Measurements from ENCODE around the gene C4orf46. TPM values are rescaled to one million over a fixed set of nuclear protein-coding genes. Genes with fewer than 3 reads are reported as not detected.

Gene C4orf46
- total RNA-seq, 4 donors from 2014 or later = 3.0 to 6.5 (median 4.2) TPM

- TF ChIP-seq, protein P1, sequence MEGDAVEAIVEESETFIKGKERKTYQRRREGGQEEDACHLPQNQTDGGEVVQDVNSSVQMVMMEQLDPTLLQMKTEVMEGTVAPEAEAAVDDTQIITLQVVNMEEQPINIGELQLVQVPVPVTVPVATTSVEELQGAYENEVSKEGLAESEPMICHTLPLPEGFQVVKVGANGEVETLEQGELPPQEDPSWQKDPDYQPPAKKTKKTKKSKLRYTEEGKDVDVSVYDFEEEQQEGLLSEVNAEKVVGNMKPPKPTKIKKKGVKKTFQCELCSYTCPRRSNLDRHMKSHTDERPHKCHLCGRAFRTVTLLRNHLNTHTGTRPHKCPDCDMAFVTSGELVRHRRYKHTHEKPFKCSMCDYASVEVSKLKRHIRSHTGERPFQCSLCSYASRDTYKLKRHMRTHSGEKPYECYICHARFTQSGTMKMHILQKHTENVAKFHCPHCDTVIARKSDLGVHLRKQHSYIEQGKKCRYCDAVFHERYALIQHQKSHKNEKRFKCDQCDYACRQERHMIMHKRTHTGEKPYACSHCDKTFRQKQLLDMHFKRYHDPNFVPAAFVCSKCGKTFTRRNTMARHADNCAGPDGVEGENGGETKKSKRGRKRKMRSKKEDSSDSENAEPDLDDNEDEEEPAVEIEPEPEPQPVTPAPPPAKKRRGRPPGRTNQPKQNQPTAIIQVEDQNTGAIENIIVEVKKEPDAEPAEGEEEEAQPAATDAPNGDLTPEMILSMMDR (IDR thresholded peaks at IDR 0.05; ENCODE audit: low read depth) = no peak
Measured at GRCh38 chr4:158617956-158618355, 53.7 kb downstream of the C4orf46 start.

Small RNAs within 50 kb of the gene (small RNA-seq; reads per million reads assigned to genes)
- not detected for gene RF00012

Other genes starting within 250 kb of the C4orf46 start
- not detected for gene RXFP1, start 150.0 kb downstream of the C4orf46 start, total RNA-seq
- 10 to 100 TPM; 48.7 to 72.7 (median 54.2) TPM for gene ETFDH, start 409 bp upstream of the C4orf46 start, total RNA-seq
- 10 to 100 TPM; 14.7 to 41.1 (median 24.6) TPM for gene PPID, start 51.5 kb upstream of the C4orf46 start, total RNA-seq
- 10 to 100 TPM; 64.1 to 97.1 (median 83.9) TPM for gene FNIP2, start 97.1 kb upstream of the C4orf46 start, total RNA-seq